ENCODE data around the gene CD81. TPM values are rescaled to one million over a fixed set of nuclear protein-coding genes. Genes with fewer than 3 reads are reported as not detected.
A peak's percentile ranks its signal among the peaks of the same experiment; 100 is the strongest.

Gene CD81
- total and polyA plus RNA-seq, 9 of the 15 experiments (the other 6 are each of a cell fraction or from before 2014, with no cell fraction given) = 2.4 to 189 (median 61.7) TPM

GRCh38 chr11:2398664-2399355 lies 21.7 kb downstream of the CD81 start (continued):
- TF ChIP-seq PRDM10 (IDR thresholded peaks at IDR 0.05; ENCODE audit: partially characterized antibody) (peak; percentile 90), IRF2 (CRISPR knock-in tag; IDR thresholded peaks at IDR 0.05) (no peak), ZNF766 (CRISPR knock-in tag; conservative IDR thresholded peaks at IDR 0.05) (no peak), VEZF1 (CRISPR knock-in tag; IDR thresholded peaks at IDR 0.05) (peak; percentile 61), PML (IDR thresholded peaks at IDR 0.05; ENCODE audit: low read length) (0 out of 2 replicates have a peak, but pooled peaks have one; percentile 10), RAD21 (CRISPR knock-in tag; conservative IDR thresholded peaks at IDR 0.05 in 1 of 2, IDR thresholded peaks at IDR 0.05 in 1 of 2) (peak in 1 of 2 experiments; percentile 32; a peak in 2 of 4 replicates), SMAD3 (CRISPR knock-in tag; conservative IDR thresholded peaks at IDR 0.05) (no peak), CTCF (IDR thresholded peaks at IDR 0.05 in 2 of 3, conservative IDR thresholded peaks at IDR 0.05 in 1 of 3; ENCODE audit: insufficient read depth in 2 of 3, low read depth in 1 of 3, low read length in 3 of 3) (peak; percentile 25 to 49 (median 43); a peak in 5 of 6 replicates), MBD2 (IDR thresholded peaks at IDR 0.05; ENCODE audit: borderline replicate concordance, low read depth) (no peak), ZMIZ1 (IDR thresholded peaks at IDR 0.05; ENCODE audit: low read depth in 2 of 2, low read length in 2 of 2) (peak in 1 of 2 experiments; percentile 65; a peak in 1 of 4 replicates), SMAD4 (CRISPR knock-in tag; conservative IDR thresholded peaks at IDR 0.05) (peak; percentile 57), MLLT1 (IDR thresholded peaks at IDR 0.05) (peak in 1 of 2 experiments; percentile 98; a peak in 2 of 4 replicates), ZBTB17 (CRISPR knock-in tag; IDR thresholded peaks at IDR 0.05) (peak; percentile 97), CHD1 (IDR thresholded peaks at IDR 0.05; ENCODE audit: low read length) (no peak)
